ENCODE measurements around the gene BAIAP2.
"Not testable (repeated sequence)": the region's sequence is repeated elsewhere in the genome, so short reads cannot be mapped to it uniquely, and the experiment has no call there.

Gene BAIAP2

GRCh38 chr17:81070541-81071246 is 35.7 kb downstream of the BAIAP2 start:
- no peak for DNase-seq

DNA sequence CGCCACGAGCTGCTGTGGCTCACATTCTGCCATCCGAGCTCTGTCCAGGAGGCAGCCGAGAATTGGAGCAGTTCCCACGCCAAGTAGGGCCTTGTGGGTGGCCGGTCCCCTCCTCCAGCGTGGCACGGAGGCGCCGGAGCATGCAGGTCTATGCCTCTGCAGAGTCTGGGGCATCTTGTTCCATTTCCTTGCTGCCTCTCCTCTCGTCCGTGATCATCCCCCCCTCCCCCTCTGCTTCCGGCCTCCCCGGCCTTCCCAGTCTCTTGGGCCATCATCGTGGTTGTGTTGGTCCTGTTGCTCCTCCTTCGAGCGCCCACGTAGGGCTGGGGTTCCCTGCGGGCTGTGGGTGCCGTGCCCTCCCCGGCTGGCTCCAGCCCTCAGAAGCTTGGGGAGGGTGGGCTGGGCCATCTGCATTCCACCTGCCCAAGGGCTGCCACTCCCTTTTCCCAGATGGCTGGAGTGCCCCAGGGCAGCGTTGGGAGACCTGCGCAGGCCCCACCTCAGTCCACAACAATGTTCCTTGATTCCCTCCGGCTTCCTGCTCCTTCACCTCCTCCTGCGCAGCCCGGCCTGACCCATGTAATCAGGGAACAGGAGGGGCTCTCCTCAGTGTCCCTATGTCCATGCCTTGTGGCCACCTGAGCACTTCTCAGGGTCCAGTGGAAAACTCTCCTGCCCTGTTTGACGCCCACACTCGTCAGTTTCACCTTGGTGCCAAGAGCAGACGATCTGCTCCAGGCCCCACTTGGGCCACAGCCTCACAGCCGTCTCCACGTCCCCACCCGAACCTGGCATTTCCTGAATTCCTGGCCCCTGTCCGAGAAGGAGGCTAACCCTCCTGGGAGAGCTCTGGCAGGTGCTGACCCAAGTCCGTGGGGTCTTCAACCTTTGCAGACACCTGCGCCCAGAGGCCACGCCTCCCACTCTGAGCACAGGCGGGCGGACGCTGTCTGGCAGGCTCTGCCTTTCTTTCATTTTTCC is 37.1 kb downstream of the BAIAP2 start:
- no peak for DNase-seq

DNA sequence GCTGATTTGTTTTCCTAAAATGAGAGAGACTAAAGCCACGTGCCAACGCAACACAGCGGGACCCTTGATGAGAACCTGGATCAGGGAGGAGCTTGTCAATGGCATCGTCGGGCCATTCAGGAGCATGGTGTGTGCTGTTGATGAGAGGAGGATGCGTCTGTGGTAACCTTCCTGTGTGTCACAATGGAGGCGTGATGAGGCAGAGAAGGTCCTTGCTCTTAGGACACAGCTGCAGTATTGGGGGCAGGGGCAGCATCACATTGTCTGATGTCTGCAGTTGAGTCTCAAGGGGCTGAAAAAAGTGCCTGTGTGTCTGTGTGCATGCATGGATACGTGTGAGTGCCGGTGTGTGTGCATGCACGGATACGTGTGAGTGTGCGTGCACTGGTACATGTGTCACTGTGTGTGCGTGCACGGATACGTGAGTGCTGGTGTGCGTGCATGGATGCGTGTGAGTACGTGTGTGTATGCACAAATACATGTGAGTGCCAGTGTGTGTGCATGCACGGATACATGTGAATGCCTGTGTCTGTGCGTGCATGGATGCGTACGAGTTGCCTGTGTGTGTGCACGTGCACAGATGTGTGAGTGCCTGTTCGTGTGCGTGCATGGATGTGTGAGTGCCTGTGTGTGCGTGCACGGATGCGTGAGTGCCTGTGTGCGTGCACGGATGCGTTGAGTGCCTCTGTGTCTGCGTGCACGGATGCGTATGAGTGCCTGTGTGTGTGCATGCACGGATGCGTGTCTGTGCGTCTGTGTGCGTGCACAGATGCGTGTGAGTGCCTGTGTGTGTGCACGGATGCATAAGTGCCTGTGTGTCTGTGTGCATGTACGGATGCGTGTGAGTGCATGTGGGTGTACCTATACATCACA is 39.3 kb downstream of the BAIAP2 start:
- DNase-seq: no peak

DNA sequence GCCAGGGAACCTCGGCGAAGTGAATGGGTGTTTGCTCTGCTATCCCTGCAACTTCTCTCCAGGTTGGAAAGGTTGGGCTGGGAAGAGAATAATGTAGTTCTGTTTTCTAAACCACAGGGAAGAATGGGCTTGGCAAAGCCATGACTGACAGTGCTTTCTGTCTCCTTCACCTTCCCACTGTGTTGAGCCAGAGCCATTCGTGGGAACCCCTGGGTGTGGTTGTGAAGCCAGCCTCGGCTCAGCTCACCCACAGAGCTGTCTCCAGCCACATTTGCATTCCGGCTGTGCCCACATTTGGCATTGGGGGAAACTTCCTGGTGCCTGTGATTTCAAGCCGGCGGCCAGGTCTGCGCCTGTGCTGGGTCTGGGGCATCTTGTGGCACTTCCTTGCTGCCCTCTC is 39.9 kb downstream of the BAIAP2 start:
- DNase-seq: no peak

GRCh38 chr17:81075307-81075706 is 40.4 kb downstream of the BAIAP2 start:
- DNase-seq: no peak

GRCh38 chr17:81076141-81076679 is 41.3 kb downstream of the BAIAP2 start:
- no peak for DNase-seq

DNA sequence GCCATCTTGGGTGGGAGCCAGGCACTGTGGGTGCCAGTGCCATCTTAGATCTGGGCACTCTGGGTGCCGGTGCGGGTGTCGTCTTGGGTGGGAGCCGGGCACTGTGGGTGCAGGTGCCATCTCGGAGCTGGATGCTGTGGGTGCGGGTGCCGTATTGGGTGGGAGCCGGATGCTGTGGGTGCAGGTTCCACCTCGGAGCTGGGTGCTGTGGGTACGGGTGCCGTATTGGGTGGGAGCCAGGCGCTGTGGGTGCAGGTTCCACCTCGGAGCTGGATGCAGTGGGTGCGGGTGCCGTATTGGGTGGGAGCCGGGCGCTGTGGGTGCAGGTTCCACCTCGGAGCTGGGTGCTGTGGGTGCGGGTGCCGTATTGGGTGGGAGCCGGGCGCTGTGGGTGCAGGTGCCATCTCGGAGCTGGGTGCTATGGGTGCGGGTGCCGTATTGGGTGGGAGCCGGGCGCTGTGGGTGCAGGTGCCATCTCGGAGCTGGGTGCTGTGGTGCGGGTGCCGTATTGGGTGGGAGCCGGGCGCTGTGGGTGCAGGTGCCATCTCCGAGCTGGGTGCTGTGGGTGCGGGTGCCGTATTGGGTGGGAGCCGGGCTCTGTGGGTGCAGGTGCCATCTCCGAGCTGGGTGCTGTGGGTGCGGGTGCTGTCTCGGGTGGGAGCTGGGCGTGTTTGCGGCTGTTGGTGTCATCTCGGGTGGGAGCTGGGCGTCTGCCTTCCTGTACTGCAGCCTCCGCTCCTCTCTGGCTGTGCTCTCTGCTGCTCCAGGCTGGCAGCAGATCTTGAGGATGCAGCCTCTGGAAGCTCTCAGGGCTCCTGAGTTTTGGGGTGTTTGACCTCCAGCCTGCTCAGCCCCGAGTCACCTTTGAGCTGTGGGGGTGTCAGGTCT is 43.3 kb downstream of the BAIAP2 start:
- not testable (repeated sequence) for DNase-seq

DNA sequence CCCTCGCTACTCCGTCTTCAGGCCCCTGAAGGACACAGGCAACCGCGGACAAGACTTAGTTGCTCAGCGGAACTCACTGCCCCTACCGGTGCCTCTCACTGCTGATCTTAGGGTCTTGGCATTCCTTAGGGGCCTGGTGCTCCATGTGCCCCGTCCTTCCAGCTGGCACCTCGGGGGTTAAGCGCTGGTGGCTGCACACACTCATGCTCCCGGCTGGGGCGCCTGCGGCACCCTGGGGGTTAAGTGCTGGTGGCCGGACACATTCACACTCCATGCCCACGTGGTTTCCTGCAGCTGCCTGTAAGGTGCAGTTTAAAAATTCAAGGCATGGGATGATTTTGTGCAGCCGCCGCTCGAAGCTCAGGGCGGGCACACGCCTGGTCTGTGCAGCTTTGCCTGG is 45.1 kb downstream of the BAIAP2 start:
- no peak for DNase-seq

DNA sequence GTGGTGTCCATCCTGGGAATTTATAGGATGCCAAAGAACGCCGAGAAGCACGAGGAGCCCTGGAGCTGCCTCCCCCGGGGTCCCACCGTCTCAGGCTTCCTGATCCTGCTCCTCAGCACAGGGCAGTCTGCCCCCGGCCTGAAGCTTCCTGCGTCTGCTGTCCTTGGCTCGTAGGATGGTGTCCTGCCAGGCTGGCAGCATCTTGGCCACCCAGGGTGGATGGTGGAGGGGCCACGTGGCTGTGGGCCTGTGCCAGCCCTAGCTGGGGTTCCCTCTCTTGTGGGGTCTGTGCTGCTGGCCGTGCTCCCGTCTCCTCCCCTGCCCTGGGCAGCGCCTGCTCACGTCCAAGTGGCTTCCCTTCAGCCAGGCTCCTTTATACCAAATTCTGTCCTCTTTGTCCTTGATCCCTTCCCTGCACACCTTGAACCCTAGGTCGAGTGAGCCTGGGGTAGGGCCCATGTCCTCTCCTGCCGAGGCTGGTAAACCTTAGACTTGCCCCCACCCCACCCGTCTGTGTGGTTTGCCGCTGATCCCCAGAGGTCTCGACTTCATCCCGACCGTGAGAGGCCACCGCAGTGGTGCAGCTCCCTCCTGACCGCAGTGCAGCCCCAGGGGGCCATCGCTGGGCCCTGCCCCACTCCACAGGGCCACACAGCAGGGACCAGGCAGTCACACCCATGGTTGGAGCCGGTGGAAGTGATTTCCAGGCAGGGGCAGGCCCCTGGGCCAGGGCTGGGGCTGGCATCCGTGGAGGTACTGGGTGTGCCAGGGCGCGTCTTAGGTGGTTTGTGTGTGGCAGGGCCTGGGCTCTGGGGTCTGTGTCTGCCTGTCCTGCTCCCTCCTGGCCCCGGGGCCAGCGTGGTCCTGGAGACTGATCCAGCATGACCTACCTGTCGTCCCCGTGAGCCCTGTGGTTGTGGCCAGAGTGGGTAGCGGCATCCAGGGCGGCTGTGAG is 46.5 kb downstream of the BAIAP2 start:
- DNase-seq: no peak

DNA sequence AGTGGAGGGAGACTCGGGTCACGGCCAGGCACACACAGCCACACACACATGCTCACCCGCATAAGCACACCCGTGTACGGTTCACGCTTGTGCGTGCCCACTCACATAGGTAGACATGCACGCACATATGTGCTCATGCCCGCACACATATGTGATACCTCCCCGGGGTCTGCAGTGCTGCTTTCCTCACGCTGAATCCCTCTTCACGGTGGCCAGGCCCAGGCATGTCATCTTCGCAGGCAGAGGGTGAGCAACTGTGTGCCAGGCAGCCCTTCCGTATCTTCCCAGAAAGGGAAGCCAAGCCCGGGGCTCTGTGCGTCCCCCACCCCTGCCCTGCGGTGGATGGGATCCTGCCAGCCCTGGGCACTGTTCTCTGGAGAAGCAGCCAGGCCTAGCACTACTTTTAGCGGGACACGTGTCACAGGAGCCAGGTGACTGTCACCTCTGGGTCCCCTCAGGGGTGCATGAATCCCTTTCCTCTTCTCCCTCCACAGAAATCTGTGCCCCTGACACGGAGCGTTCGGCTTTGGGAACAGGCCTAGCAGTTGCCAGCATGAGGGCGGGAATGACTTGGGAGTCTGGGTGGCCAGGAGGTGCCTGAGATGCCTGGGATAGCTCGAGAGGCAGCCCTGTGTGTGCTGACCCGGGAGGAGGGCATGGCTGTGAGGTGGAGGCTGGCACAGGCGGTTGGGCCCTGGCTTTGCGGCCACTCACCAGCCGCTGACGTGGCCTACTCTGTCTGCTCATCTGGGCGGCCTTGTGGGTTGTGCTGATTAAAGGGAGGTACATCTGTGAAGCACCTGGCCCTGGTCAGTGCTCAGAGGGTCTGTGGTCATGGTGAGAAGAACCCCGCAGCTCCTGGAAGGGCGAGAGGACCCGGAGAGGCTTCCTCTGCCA is 47.5 kb downstream of the BAIAP2 start:
- no peak for DNase-seq

- no peak for DNase-seq
Measured at GRCh38 chr17:81083125-81083765, 48.3 kb downstream of the BAIAP2 start.

- DNase-seq: no peak
Measured at GRCh38 chr17:81084680-81085419, 49.9 kb downstream of the BAIAP2 start.

DNA sequence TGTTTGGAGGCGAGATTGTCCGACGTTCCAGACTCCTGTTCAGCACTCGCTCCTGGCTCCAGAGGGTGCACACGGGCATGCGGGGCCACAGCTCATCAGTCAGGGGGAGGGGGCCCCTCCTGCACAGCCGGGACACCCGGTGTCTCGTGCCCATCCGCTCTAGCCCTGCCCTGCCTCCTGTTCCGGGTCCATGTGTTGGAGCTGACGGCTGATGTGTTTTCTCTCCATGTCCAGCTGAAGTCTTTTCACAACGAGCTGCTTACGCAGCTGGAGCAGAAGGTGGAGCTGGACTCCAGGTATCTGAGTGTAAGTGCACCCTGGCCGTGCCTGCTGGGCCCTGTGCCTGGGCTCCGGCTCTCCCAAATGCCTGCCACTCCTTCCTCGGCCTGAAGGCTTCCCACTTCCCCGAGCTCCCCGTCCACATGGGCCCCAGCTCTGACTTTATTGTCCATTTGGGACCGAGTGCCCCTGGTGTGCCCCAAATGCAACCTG is 50.5 kb downstream of the BAIAP2 start:
- DNase-seq: no peak

GRCh38 chr17:81086789-81087551 is 52.0 kb downstream of the BAIAP2 start:
- no peak for DNase-seq

GRCh38 chr17:81090361-81091136 is 55.6 kb downstream of the BAIAP2 start:
- peak; percentile 30 for DNase-seq

DNA sequence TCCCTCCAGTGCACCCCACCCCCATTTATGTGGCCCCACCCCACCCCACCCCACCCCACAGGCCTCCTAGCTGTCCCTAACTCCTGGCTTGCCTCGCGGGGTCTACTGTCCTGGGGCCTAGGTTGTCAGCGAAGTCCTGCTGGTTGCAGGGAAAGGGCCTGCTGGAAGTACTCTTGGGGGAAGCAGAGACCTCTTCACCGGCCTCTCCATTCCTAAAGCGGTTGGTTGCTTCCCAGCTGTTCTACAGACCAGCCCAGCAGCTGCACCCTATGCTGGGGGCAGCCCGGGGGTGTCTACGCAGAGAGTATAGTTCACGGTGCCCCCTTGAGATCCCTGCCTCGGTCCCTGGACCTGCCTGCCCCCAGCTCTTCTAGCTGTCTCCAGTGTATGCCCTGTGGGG is 56.2 kb downstream of the BAIAP2 start:
- DNase-seq: no peak
